Activated T-helper 17 cell treated with anti-CD3 and anti-CD28 coated beads, Interleukin-2, amount 50 U/mL, for 72 hours (primary cell): ENCODE measurements around the gene BCL3. TPM values are rescaled to one million over a fixed set of nuclear protein-coding genes. Genes with fewer than 3 reads are reported as not detected.

Source experiments
- ATAC-seq: fragments of 150-1000 bp; cut with Tn5 transposase; replicated peaks from 2 replicates; pipeline ENCODE4 v1.10.0; 2021; ENCODE audit warnings: mild to moderate bottlenecking, moderate library complexity
- H3K27ac Mint-ChIP-seq: one replicate; pipeline ENCODE4 v1.8.0; 2022; ENCODE audit warnings: mixed read lengths
- H3K27me3 Mint-ChIP-seq: one replicate; pipeline ENCODE4 v1.8.0; 2022; ENCODE audit warnings: mixed read lengths
- H3K36me3 Mint-ChIP-seq: one replicate; pipeline ENCODE4 v1.8.0; 2022; ENCODE audit warnings: low read depth, mild to moderate bottlenecking, mixed read lengths
- H3K4me1 Mint-ChIP-seq: one replicate; pipeline ENCODE4 v1.8.0; 2022; ENCODE audit warnings: mixed read lengths
- H3K4me3 Mint-ChIP-seq: one replicate; pipeline ENCODE4 v1.8.0; 2022; ENCODE audit warnings: mild to moderate bottlenecking, mixed read lengths
- H3K9me3 Mint-ChIP-seq: one replicate; pipeline ENCODE4 v1.8.0; 2022; ENCODE audit warnings: mixed read lengths
- total RNA-seq, 2 donors: library from RNA; stranded (reverse); gene quantifications; one replicate each; pipeline ENCODE4 v1.2.3, GENCODE V29; 2022

The BCL3 gene
- total RNA-seq, 2 donors from 2014 or later, result 79.0 to 86.3 TPM

GRCh38 chr19:44744871-44745332, 3.6 kb upstream of the BCL3 start:
- no peak for ATAC-seq
- H3K27me3 Mint-ChIP-seq, result no peaks in the 10 kb centered on the region
- H3K4me1 Mint-ChIP-seq, result peaks cover 21% of the 10 kb centered on the region
- no peaks in the 10 kb centered on the region for H3K9me3 Mint-ChIP-seq
- H3K36me3 Mint-ChIP-seq, result peaks cover 17% of the 10 kb centered on the region
- no peak overlapping the region for H3K27ac Mint-ChIP-seq
- H3K4me3 Mint-ChIP-seq, result no peak overlapping the region

GRCh38 chr19:44745341-44745831, 3.1 kb upstream of the BCL3 start:
- Mint-ChIP-seq H3K4me1 (peaks cover 21% of the 10 kb centered on the region), H3K36me3 (peaks cover 22% of the 10 kb centered on the region), H3K4me3 (peak overlapping the region; percentile 80), H3K27ac (peak overlapping the region; percentile 79), H3K9me3 (no peaks in the 10 kb centered on the region), H3K27me3 (no peaks in the 10 kb centered on the region)
- no peak for ATAC-seq

GRCh38 chr19:44745887-44746600, 2.5 kb upstream of the BCL3 start:
- Mint-ChIP-seq H3K27ac (peak overlapping the region; percentile 79), H3K27me3 (no peaks in the 10 kb centered on the region), H3K9me3 (no peaks in the 10 kb centered on the region), H3K36me3 (peaks cover 29% of the 10 kb centered on the region), H3K4me3 (peak overlapping the region; percentile 80), H3K4me1 (peaks cover 26% of the 10 kb centered on the region)
- no peak for ATAC-seq

- Mint-ChIP-seq H3K36me3 (peaks cover 34% of the 10 kb centered on the region), H3K4me3 (peak overlapping the region; percentile 80), H3K9me3 (no peaks in the 10 kb centered on the region), H3K27ac (peak overlapping the region; percentile 79), H3K27me3 (no peaks in the 10 kb centered on the region), H3K4me1 (peaks cover 23% of the 10 kb centered on the region)
- no peak for ATAC-seq
Measured at GRCh38 chr19:44746616-44746945, 1.9 kb upstream of the BCL3 start.

- H3K27ac Mint-ChIP-seq, result peak overlapping the region; percentile 79
- H3K4me3 Mint-ChIP-seq, result peak overlapping the region; percentile 80
- peaks cover 40% of the 10 kb centered on the region for H3K36me3 Mint-ChIP-seq
- H3K4me1 Mint-ChIP-seq, result peaks cover 23% of the 10 kb centered on the region
- ATAC-seq, result peak; percentile 86
- H3K27me3 Mint-ChIP-seq, result no peaks in the 10 kb centered on the region
- no peaks in the 10 kb centered on the region for H3K9me3 Mint-ChIP-seq
Measured at GRCh38 chr19:44746946-44747738, 1.4 kb upstream of the BCL3 start.

GRCh38 chr19:44747739-44748425, 626 bp upstream of the BCL3 start:
- Mint-ChIP-seq H3K27ac (peak overlapping the region; percentile 79), H3K9me3 (no peaks in the 10 kb centered on the region), H3K27me3 (no peaks in the 10 kb centered on the region), H3K4me3 (peak overlapping the region; percentile 80), H3K4me1 (peaks cover 27% of the 10 kb centered on the region), H3K36me3 (peaks cover 47% of the 10 kb centered on the region)
- peak; percentile 41 for ATAC-seq

- H3K36me3 Mint-ChIP-seq, result peaks cover 61% of the 10 kb centered on the region
- peaks cover 27% of the 10 kb centered on the region for H3K4me1 Mint-ChIP-seq
- no peaks in the 10 kb centered on the region for H3K27me3 Mint-ChIP-seq
- no peaks in the 10 kb centered on the region for H3K9me3 Mint-ChIP-seq
- peak overlapping the region; percentile 91 for H3K27ac Mint-ChIP-seq
- no peak for ATAC-seq
- peak overlapping the region; percentile 99 for H3K4me3 Mint-ChIP-seq
Measured at GRCh38 chr19:44749292-44749691, 784 bp downstream of the BCL3 start.

GRCh38 chr19:44749994-44750393, 1.5 kb downstream of the BCL3 start:
- Mint-ChIP-seq H3K36me3 (peaks cover 68% of the 10 kb centered on the region), H3K27me3 (no peaks in the 10 kb centered on the region), H3K9me3 (no peaks in the 10 kb centered on the region), H3K4me3 (peak overlapping the region; percentile 99), H3K4me1 (peaks cover 30% of the 10 kb centered on the region), H3K27ac (peak overlapping the region; percentile 91)
- ATAC-seq, result no peak

- no peak for ATAC-seq
- Mint-ChIP-seq H3K9me3 (no peaks in the 10 kb centered on the region), H3K27ac (peak overlapping the region; percentile 94), H3K27me3 (no peaks in the 10 kb centered on the region), H3K4me1 (peaks cover 19% of the 10 kb centered on the region), H3K4me3 (peak overlapping the region; percentile 99), H3K36me3 (peaks cover 89% of the 10 kb centered on the region)
Measured at GRCh38 chr19:44752123-44752815, 3.8 kb downstream of the BCL3 start.

- Mint-ChIP-seq H3K4me3 (peak overlapping the region; percentile 99), H3K9me3 (no peaks in the 10 kb centered on the region), H3K27ac (peak overlapping the region; percentile 94), H3K4me1 (peaks cover 19% of the 10 kb centered on the region), H3K27me3 (no peaks in the 10 kb centered on the region), H3K36me3 (peaks cover 94% of the 10 kb centered on the region)
- ATAC-seq, result peak; percentile 78
Measured at GRCh38 chr19:44752816-44753625, 4.5 kb downstream of the BCL3 start.

GRCh38 chr19:44753626-44753931, 5.1 kb downstream of the BCL3 start:
- no peaks in the 10 kb centered on the region for H3K27me3 Mint-ChIP-seq
- H3K4me1 Mint-ChIP-seq, result peaks cover 19% of the 10 kb centered on the region
- no peak for ATAC-seq
- H3K9me3 Mint-ChIP-seq, result no peaks in the 10 kb centered on the region
- H3K36me3 Mint-ChIP-seq, result peaks cover 96% of the 10 kb centered on the region
- peak overlapping the region; percentile 94 for H3K27ac Mint-ChIP-seq
- peak overlapping the region; percentile 99 for H3K4me3 Mint-ChIP-seq

GRCh38 chr19:44753932-44754749, 5.6 kb downstream of the BCL3 start:
- Mint-ChIP-seq H3K4me3 (peak overlapping the region; percentile 99), H3K4me1 (peaks cover 19% of the 10 kb centered on the region), H3K27ac (peak overlapping the region; percentile 94), H3K27me3 (no peaks in the 10 kb centered on the region), H3K36me3 (peaks cover 98% of the 10 kb centered on the region), H3K9me3 (no peaks in the 10 kb centered on the region)
- ATAC-seq, result peak; percentile 67

- no peaks in the 10 kb centered on the region for H3K27me3 Mint-ChIP-seq
- peaks cover 98% of the 10 kb centered on the region for H3K36me3 Mint-ChIP-seq
- H3K4me3 Mint-ChIP-seq, result peak overlapping the region; percentile 99
- peak overlapping the region; percentile 94 for H3K27ac Mint-ChIP-seq
- no peak for ATAC-seq
- H3K9me3 Mint-ChIP-seq, result no peaks in the 10 kb centered on the region
- H3K4me1 Mint-ChIP-seq, result peaks cover 21% of the 10 kb centered on the region
Measured at GRCh38 chr19:44754750-44755080, 6.2 kb downstream of the BCL3 start.
